Femur (tissue), 1 donor: ENCODE results near the gene TVP23B.
A peak's percentile ranks its signal among the peaks of the same experiment; 100 is the strongest.
"Not testable (repeated sequence)": the region's sequence is repeated elsewhere in the genome, so short reads cannot be mapped to it uniquely, and the experiment has no call there.

Source experiments
- DNase-seq: peaks from one replicate; pipeline ENCODE4 v3.0.0-alpha.2; 2017

Gene TVP23B

GRCh38 chr17:18794841-18795240 is 13.9 kb downstream of the TVP23B start:
- DNase-seq: not testable (repeated sequence)

- DNase-seq: not testable (repeated sequence)
Measured at GRCh38 chr17:18796887-18797286, 15.9 kb downstream of the TVP23B start.

GRCh38 chr17:18803458-18804245 is 22.7 kb downstream of the TVP23B start:
- DNase-seq: not testable (repeated sequence)

- not testable (repeated sequence) for DNase-seq
Measured at GRCh38 chr17:18815924-18816323, 34.9 kb downstream of the TVP23B start.

GRCh38 chr17:18816489-18817371 is 35.7 kb downstream of the TVP23B start:
- peak; percentile 26 for DNase-seq

- not testable (repeated sequence) for DNase-seq
Measured at GRCh38 chr17:18821430-18821829, 40.4 kb downstream of the TVP23B start.

- DNase-seq: not testable (repeated sequence)
Measured at GRCh38 chr17:18827613-18828012, 46.6 kb downstream of the TVP23B start.

- no peak for DNase-seq
Measured at GRCh38 chr17:18848501-18848900, 67.5 kb downstream of the TVP23B start.

- no peak for DNase-seq
Measured at GRCh38 chr17:18850679-18851078, 69.7 kb downstream of the TVP23B start.

GRCh38 chr17:18851201-18851600 is 70.2 kb downstream of the TVP23B start:
- DNase-seq: no peak

GRCh38 chr17:18854956-18855355 is 74.0 kb downstream of the TVP23B start:
- DNase-seq: no peak

- DNase-seq: peak; percentile 98
Measured at GRCh38 chr17:18855831-18856569, 75.0 kb downstream of the TVP23B start.
